ENCODE measurements around the gene FTO.
"Not testable (repeated sequence)": the region's sequence is repeated elsewhere in the genome, so short reads cannot be mapped to it uniquely, and the experiment has no call there.

The FTO gene

DNA sequence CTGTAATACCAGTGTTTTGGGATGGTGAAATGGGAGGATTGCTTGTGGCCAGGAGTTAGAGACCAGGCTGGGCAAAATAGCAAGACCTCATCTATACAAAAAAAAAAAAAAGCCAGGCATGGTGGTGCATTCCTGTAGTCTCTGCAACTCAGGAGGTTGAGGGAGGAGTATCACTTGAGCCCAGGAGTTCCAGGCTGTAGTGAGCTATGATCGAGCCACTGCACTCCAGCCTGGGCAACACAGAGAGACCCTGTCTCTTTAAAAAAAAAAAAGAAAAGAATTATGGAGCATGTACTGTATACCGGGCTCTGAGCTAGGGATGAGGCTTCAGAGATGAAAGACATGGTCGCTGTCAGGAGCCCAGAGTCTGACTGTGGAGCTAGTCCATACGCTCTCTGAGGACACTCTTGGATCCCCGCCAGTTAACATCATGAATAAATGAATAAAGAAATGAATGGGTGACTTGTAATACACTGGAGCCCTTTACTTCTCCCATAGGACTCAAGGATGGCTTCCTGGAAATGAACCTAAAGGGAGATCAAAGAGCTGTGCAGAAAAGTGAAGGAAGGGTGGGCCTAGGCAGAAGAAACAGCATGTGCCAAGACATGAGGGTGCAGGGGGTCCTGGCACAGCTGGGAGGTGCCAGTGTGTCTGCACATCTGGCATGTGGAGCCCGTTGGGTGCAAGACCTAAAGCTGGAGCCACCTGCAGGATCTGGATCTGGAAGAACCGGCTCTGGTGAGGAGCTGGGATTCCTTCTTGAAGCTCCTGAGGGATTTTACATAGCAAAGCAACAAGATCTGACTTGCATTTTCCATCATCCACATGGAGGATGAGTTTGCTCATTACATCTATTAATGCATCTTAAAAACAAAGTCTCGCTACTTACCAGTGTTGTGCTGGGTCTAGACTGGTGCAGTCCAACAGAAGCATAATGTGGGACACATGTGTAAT is 462.2 kb downstream of the FTO start:
- DNase-seq: no peak

GRCh38 chr16:54169112-54169511 is 465.2 kb downstream of the FTO start:
- no peak for DNase-seq

- DNase-seq: no peak
These were observed 467.9 kb downstream of the FTO start for GRCh38 chr16:54171626-54172537.

DNA sequence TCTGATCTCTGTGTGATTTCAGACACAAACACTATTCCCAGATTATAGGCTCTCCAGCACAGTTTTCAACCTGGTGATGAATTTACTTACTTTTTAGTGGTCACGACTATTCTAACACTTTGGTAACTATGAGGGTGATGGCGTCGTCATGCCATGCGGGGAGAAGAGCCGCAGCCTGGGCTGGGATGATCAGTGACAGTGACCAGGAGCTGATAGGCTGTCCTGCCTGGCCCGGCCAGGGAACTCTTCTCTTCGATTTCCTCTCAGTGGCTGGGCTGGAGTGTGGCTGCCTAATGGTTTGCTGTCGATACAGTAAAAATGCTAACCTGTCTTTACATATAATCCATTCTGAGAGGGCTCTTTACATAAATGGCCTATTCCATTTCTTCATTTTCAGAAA is 469.5 kb downstream of the FTO start:
- DNase-seq: no peak

- no peak for DNase-seq
These were observed 470.2 kb downstream of the FTO start for GRCh38 chr16:54174201-54174600.

GRCh38 chr16:54174750-54175149 is 470.8 kb downstream of the FTO start:
- DNase-seq: no peak

DNA sequence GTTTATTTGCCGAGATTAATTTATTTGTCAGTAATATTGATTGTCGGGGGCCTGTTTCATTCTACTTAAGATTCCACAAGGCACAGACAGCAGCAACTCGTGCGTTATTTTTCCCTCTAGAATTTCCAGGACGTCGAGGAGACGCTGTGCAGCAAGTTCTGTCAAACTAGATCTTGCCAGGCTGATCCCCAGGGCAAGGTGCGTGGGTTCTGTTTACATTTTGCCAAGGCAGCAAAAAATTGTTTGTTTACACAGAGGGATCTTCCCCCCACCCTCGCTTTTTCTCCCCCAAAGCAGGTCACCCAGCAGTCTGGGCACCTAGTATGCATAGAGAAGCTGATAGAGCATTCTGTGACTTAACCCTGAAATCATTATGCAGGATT is 471.2 kb downstream of the FTO start:
- DNase-seq: no peak

DNA sequence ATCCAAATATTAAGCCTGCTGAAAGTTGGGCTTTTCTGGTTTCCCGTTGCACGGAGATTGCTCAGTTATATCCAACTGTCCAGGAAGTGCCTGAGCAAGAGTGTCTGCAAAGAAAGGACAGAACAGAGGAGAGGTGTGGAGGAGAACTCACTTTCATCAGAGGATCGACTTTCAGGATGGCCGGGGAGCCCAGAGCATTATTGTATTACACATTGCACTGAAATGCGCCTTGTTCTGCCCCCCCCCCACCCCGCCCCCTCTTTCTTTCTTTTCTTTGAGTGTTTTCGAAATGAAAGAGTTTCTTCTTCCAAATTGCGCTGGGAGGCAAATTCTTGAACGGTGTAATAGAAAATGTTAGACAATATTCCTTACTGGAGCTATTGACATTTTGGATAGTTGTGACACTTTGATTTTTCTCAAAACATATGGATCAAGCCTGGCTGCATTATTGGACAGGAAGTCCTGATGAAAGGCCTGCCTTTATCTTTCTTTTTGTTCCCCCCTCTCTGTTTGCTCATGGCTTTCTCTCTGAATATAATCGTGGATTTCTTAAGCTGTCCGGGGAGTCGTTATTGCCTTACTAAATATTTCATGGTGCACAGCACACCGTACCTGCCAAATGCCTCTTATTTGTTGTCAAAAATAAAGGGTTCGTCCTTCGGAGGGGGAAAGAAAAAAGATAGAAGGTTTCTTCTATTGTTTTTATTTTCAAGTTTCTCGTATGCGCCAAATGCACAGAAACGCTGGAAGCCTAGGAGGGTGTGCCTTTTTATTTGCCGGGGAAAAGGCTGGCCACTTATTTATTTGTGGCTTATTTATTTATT is 471.8 kb downstream of the FTO start:
- DNase-seq: no peak

DNA sequence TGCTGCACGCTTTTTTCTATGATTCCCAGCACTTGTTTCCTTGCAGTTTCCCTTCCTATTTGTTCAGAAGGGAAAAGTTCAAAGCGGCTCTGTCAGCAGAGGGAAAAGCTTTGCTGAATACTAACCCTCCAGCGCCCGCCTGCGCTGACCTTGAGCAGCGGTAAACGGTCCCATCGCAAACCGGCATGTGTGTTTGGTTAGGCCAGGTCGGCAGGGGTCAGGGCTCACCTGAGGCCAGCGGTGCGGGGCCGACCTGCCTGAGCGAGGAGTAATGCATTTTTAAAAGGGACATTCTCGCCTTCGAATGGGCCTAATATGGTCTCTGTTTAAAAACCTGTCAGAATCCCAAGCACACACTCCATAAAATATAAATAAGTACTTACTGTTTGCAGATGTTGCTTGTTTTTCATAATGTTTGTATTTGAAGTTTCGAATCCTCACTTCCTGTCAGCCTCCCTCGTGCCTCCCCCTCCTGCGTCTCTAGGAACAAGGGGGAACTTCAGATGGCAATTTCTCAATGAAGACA is 472.5 kb downstream of the FTO start:
- no peak for DNase-seq

DNA sequence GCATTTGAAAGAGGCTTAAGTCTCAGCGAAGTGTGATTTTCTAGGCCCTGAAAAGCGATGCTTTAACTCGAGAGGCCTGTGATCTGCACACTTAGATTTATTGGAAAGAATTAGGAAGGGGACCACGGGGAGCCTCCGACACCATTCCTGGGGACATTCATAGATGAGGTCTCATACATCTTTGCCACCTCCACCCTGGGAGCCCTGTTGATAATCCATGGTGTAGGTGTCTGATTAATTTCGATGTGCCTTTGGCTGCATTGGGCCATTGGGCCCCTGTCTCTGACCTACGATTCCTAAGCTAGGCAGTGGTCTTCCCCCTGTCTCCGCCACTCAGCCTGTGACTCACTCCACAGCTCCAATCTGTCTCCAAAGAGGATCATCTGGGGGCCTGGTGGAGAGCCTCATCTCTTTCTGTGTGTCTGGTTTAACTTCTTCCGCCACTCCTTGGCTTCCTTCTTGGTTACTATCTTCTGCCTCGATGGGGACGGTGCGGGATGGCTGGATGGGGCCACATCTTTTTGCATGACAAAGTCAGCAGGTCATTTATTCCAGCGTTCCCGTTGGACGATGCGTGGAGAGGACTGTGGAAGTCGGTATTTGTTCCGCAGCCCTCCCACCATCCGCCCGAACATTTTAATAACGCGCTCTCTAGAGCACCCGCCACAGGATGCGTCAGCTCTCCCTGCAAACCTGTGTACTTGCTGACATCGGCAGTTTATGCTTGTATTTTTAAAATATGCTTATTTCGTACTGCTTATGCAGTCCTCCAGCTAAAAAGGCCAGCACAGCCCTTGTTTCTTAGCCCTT is 473.3 kb downstream of the FTO start:
- DNase-seq: no peak

DNA sequence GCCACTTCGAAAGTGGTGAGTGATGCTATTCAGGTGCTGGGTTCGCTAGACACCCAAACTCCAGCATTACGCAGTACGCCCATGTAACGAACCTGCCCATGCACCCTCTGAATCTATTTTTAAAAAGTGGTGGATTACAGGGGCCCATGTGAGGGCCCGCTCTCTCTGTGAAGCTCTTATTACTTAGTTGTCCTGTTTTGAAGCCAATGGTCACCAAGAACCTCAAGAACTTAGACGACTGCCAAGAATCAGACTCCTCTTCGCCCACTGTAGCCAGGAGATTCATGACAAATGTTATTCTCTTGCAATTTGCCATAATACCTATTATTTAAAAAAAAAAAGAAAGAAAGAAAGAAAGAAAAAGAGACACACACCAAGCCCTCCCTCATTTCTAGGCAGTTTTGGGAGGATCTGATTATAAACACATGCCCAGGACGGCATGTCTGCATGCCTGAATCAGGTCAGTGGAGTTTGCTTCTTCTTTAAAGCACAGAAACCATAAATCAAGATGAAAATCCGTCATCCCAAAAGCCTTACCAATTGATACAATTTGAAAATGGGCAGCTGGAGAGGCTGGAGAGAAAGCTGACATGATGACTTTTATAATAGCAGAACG is 474.0 kb downstream of the FTO start:
- DNase-seq: no peak

DNA sequence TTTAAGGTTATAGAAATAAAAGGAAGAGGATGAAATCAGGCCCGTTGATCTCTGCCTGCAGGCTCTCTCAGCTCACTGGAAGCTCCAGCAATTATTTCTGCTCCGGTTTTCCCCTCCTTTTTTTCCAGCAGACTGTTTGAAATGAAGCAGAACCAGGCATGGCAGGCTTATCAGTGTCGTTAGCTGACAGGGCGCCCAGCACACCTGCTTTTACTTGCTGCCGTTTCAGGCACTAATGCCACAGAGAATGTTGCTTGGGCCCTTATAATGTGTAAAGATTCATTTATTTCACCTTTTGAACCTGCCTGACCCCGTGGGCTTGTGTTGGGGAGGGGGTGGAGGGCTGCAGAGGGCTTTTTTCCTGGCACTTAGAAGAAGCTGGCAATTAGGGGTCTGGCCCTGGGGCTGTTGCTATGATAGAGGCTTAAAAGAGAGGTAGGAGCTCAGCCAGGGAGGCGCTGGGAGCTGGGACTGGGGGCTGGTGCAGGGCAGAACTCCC is 474.6 kb downstream of the FTO start:
- DNase-seq: no peak

DNA sequence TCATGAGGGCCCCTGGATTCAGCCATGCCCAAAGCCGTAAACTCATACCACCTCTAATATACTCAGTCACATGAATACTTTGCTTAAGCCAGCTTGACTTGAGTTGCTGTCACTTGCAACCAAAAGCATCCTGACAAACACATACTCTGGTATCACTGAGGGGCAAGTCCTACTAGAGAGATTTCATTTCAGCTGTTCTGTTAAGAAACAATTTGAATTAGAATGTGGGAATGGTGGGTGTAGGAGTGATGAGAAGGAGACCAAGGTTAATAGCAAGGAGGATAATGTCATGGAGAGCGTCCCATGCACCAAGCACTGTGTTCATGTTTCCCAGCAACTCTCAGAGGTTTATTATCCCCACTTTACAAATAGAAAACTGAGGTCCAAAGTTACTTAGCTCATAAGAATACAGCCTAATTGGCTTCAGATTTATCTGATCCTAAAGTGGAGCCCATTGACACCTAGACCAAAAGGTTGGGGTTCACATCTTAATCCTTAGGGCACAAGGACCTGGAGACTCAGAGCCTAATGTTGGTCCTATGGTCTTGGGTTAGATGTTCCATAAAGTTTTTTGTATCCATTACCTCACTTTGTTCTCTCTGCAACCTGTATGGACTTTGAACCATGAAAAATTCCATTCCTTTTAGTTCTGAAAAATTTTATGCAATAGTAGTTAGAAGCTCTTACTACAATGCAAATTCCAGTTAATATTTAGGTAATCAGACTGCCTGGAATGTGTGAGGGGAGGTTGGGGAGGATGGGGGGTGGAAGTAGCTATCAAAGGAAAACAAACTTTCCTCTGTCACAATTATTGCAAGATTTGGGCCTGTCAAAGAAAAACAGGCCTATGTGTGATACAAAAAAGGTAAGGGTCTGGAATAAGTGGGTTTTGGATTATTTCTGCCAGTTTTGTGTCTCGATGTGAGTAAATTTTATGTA is 476.7 kb downstream of the FTO start:
- no peak for DNase-seq

GRCh38 chr16:54181683-54182329 is 477.9 kb downstream of the FTO start:
- not testable (repeated sequence) for DNase-seq

GRCh38 chr16:54185045-54185444 is 481.1 kb downstream of the FTO start:
- DNase-seq: no peak

DNA sequence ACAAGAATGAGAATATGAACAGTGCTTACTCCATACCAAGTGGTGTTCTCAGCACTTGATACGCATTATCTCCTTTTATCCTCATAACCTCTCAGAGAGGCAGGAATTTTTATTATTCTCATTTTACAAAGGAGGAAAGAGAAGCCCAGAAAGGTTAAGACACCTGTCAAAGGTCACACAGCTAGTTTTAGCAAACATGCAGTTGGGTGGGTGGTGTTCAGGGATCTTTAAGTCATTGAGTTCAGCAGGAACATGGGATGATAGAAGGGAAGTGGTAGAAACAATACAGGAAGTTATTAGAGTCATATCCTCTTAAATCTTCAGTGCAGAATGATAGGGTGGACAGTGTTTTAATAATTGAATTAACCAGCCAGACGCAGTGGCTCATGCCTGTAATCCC is 487.2 kb downstream of the FTO start:
- DNase-seq: no peak

- no peak for DNase-seq
These were observed 487.6 kb downstream of the FTO start for GRCh38 chr16:54191592-54191991.

GRCh38 chr16:54193013-54193664 is 489.2 kb downstream of the FTO start:
- DNase-seq: no peak

Measured in activated CD8-positive, alpha-beta memory T cell treated with anti-CD3 and anti-CD28 coated beads, Interleukin-2, amount 50 U/mL, for 48 hours (primary cell).